B cell (primary cell): ENCODE data around the gene ANAPC5.

Experiments
- EZH2 ChIP-seq: IDR thresholded peaks from 2 replicates; pipeline ENCODE4 v1.6.1; 2012; ENCODE audit warnings: borderline replicate concordance, low read depth, mild to moderate bottlenecking, moderate library complexity, low read length; ENCODE audit not compliant: insufficient read depth, poor library complexity, severe bottlenecking
- TF ChIP-seq, protein P1 (sequence below): fragments of 200-600 bp; IDR thresholded peaks from one replicate; pipeline ENCODE4 v1.8.0; 2022; ENCODE audit warnings: antibody characterized with exemption, mild to moderate bottlenecking

- TF ChIP-seq, protein P1, sequence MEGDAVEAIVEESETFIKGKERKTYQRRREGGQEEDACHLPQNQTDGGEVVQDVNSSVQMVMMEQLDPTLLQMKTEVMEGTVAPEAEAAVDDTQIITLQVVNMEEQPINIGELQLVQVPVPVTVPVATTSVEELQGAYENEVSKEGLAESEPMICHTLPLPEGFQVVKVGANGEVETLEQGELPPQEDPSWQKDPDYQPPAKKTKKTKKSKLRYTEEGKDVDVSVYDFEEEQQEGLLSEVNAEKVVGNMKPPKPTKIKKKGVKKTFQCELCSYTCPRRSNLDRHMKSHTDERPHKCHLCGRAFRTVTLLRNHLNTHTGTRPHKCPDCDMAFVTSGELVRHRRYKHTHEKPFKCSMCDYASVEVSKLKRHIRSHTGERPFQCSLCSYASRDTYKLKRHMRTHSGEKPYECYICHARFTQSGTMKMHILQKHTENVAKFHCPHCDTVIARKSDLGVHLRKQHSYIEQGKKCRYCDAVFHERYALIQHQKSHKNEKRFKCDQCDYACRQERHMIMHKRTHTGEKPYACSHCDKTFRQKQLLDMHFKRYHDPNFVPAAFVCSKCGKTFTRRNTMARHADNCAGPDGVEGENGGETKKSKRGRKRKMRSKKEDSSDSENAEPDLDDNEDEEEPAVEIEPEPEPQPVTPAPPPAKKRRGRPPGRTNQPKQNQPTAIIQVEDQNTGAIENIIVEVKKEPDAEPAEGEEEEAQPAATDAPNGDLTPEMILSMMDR, result no peak
- no peak for TF ChIP-seq EZH2
Measured at GRCh38 chr12:121285856-121286255, 66.4 kb downstream of the ANAPC5 start.
